Stimulated activated CD4-positive, alpha-beta T cell treated with anti-CD3 and anti-CD28 coated beads, Interleukin-12 subunit alpha, Interleukin-12 subunit beta, amount 100 ng/mL, for 24 hours (primary cell): Measurements from ENCODE around the gene LUZP4.
"Not testable (repeated sequence)": the region's sequence is repeated elsewhere in the genome, so short reads cannot be mapped to it uniquely, and the experiment has no call there.

Experiments used
- DNase-seq, 2 experiments: peaks; one replicate each; pipeline ENCODE4 v3.0.0-alpha.2; 2020; ENCODE audit warnings: low read depth in 2 of 2

LUZP4 gene

DNA sequence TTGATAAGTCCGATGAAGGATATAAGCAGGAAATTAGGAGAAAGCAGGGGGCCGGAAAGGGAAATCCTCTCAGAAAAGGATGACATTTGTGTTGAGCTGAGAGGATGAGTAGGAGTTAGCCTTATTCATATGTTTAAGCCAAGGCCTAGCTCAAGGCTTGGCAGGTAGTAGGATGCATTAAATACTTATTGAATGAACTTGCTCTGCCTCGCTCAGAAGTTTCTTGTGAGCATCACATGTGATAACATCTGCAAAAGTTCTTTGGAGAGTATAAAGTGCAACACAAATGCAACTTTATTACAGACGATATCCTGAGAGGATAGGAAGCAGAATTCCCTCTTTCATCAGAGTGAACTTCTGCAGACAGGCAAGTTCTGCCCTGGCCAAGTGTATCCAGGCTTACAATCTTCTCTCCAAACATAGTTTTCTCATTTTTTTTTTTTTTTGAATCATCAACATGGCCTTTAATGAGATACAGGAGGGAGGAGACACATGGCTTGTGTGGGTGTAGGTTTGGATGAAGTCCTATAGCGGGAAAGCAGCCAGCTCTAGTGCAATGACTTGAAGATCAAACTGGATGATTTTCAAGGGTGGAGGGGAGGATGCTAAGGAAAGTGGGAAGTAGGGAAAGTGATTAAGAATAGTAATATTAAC, 48.1 kb downstream of the LUZP4 start:
- no peak for DNase-seq

DNA sequence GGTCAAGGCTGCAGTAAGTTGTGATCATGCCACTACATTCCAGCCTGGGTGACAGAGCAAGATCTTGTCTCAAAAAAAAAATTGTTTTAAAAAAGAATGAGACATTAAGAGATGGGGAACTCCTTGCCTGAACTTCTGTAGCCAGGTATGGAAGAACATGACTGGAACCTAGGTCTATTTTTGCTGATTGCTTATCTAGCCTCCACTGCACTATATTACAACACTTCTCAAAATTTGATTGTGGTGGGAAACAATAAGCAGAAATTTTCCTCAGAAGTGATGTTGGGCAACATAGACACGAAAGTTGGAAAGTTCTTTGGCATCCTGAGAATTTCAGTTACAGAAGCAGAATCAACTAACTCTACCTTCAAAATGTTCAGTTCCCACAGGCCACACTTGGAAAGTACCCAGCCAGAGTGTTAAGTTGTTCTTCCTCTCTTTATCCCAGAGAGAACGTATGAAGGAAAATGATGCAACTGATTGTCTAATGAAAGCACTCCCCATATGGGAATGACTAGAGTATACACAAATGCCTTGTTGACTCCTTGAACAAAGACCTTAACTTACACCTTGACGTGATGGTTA, 50.0 kb downstream of the LUZP4 start:
- no peak for DNase-seq

DNA sequence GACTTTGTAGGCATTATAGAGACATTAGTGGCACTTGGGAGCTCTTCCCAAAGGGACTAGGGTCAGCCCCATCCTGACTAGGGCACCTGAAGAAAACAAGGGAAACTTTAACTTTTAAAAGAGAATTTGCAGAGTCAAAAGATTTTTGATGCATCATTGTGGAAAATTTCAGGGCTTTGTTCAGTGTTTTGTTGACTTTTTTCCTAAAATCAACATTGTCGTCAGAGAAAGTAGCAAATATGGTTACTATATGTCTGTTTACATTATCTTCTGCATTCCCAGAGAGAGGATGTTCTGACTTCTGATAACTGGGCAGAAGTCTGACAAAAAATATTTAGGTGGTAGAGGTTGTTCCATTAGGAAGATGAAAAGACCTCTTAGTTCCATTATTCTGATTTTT, 51.9 kb downstream of the LUZP4 start:
- DNase-seq, result no peak

DNA sequence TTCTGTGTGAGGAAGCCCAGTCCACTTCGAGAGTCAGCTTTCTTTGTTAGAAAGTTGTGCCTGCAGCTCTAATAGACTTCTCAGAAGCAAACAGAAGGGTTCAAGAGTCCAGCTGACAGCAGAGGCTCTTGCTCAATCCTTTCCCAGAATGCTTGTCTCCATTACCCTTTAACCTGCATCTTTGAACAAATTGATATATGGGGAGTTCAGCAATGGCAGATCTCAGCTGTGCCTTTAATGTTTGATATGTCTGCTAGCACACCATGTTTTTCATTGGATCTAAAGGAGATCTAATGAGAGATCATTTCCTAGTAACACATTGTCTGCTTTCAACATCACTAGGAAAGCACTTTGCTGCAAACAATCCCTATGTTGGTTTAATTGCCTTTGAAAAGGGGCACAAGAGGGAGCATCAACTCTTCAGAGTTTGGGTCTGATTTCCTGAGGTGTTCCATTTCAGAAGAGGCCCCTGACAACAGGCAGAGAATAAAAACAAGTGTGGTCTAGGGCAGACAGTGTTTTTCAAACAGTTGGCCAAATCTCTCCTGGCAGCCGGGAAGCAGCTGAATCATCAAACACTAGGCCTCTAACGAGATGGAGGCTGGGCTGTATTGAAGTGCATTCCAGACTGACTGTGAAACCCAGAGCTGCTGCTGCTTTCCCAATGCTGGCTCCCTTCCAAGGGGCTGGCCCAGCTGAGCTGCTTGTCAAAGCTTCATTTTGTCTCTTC, 55.5 kb downstream of the LUZP4 start:
- DNase-seq, result no peak

DNA sequence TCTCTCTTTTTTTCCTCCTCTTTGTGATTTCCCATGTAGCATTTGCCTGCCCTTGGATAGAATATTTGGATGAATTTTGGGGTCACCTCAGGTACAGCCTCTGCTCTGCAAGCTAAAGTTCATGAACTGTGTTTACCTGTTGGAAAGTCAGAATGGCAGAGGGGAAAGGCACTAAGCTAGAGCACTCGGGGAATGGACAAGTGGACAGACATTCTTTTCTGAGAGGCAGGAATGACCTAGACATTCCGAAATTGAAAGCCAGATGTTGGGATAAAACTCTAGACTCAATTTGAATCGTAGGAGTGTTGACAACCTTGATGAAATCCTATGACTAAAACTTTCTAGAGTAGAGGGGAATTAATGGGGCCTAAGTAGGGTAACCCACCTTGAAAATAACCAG, 56.1 kb downstream of the LUZP4 start:
- no peak for DNase-seq

DNA sequence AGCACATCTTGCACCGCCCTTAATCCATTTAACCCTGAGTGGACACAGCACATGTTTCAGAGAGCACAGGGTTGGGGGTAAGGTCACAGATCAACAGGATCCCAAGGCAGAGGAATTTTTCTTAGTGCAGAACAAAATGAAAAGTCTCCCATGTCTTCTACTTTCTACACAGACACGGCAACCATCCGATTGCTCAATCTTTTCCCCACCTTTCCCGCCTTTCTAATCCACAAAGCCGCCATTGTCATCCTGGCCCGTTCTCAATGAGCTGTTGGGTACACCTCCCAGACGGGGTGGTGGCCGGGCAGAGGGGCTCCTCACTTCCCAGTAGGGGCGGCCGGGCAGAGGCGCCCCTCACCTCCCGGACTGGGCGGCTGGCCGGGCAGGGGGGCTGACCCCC, 57.2 kb downstream of the LUZP4 start:
- not testable (repeated sequence) for DNase-seq

DNA sequence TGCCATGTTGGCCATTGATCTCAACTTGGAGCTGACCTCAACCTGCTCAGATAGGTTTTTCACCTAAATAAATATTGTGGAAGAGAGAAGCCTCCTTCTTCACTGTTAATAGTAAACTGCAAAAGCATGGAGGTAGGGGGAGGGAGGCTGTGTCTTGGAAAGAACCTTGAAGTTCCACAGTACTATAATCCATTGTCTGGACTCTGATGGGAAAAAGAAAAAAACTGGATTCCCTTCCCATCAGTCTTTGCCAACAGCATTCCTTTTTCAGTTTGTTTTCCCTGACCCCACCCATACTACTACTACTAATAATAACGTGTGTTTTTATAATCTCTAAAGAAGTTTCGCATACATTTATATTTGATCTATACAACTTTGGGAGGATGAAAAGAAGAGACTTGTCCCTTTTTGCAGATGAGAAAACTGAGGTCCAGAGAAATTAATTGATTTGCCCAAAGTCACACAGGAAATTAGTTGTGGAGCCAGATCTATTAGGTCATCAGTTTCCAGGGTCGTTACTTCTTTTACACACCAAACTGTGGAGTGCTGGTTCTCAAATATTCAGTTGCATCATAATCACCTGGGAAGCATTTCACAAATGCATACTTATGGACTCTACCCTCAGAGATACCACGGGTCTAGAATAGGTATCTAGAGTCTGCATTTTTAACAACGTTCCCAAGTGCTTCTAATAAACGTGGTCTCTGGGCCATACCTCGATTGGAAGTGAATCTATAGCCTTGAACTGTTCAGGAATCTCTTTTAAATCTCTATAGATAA, 59.1 kb downstream of the LUZP4 start:
- no peak for DNase-seq

DNA sequence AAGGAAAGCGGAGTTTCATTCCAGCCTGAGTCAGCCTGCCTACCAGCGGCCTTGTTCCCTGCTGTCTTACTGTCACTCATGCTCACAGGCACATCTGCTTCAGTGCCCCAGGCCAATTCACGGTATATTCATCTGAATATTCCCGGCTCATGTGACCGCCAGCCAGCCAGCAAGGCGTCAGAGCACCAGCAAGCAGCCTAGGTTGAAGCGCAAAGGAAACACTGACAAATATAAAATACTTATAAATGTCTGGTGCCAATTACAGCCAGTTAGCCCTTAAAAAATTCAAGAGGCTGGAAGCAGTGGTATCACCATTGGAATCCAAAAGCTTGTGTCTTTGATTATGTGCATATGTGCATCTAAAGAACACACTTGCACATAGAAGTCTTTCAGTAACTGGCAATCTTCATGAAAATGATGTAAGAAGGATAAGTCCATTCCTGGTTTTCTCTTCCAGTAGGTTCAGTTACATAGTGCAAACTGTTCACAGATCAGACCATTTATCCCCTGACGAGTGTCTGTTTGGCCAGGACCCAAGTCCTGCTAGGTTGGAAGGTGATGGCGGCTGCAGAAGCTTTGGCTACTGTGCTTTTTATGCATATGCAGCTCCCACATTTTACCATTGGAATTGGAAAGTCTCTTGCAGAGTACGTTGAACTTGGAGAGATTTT, 61.3 kb downstream of the LUZP4 start:
- no peak for DNase-seq

DNA sequence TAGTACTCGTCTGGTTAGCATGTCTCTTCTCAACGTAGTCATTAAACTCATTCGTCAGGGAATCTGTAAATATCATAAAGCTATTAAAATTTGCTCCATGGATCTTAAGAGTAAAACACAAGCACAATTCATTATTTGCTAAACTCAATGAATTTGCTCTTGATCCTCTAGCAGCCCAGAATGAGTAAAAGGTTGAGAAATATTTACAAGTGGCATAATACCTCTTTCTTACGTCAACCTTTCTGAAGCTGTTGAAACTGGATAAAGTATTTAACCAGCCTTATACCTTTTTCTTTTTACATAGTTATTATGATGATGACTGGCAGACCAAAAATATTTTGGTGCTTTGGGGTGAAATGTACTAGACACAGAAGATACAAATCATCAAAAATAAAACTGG, 66.9 kb downstream of the LUZP4 start:
- DNase-seq, result no peak
